NCI-H187 (cell line): Measurements from ENCODE around the gene SP6.
A peak's percentile ranks its signal among the peaks of the same experiment; 100 is the strongest.

ENCODE experiments used
- DNase-seq, 2 experiments: peaks; one replicate each; lab custom pipeline; 2025; lab: John Stamatoyannopoulos, UW

SP6 gene

GRCh38 chr17:47811709-47812108, 39.3 kb downstream of the SP6 start:
- no peak for DNase-seq

GRCh38 chr17:47810901-47811635, 39.9 kb downstream of the SP6 start:
- DNase-seq: no peak

- DNase-seq: no peak
Measured at GRCh38 chr17:47810200-47810821, 40.7 kb downstream of the SP6 start.

- DNase-seq: no peak
Measured at GRCh38 chr17:47808830-47809480, 42.0 kb downstream of the SP6 start.

GRCh38 chr17:47808036-47808829, 42.7 kb downstream of the SP6 start:
- DNase-seq: no peak

- no peak for DNase-seq
Measured at GRCh38 chr17:47807421-47807820, 43.5 kb downstream of the SP6 start.

GRCh38 chr17:47806913-47807255, 44.1 kb downstream of the SP6 start:
- no peak for DNase-seq

GRCh38 chr17:47806026-47806912, 44.7 kb downstream of the SP6 start:
- no peak for DNase-seq

GRCh38 chr17:47804461-47804860, 46.5 kb downstream of the SP6 start:
- DNase-seq: no peak

GRCh38 chr17:47803751-47804150, 47.2 kb downstream of the SP6 start:
- DNase-seq: no peak

- DNase-seq: no peak
Measured at GRCh38 chr17:47803201-47803600, 47.8 kb downstream of the SP6 start.

- peak in 1 of 2 experiments; percentile 35 for DNase-seq
Measured at GRCh38 chr17:47802341-47803022, 48.5 kb downstream of the SP6 start.

- no peak for DNase-seq
Measured at GRCh38 chr17:47801906-47802305, 49.1 kb downstream of the SP6 start.

- no peak for DNase-seq
Measured at GRCh38 chr17:47801176-47801765, 49.7 kb downstream of the SP6 start.

- DNase-seq: no peak
Measured at GRCh38 chr17:47800686-47801085, 50.3 kb downstream of the SP6 start.

- DNase-seq: no peak
Measured at GRCh38 chr17:47797797-47798196, 53.2 kb downstream of the SP6 start.
